HG03558 (cell line): ENCODE data around the gene HIRA.

Experiments used
- ATAC-seq: cut with Tn5 transposase; IDR thresholded peaks from one replicate; pipeline ENCODE4 v1.9.1; 2021; ENCODE audit warnings: moderate number of reproducible peaks; ENCODE audit not compliant: unreplicated experiment; ENCODE audit errors: extremely low read depth

HIRA gene

DNA sequence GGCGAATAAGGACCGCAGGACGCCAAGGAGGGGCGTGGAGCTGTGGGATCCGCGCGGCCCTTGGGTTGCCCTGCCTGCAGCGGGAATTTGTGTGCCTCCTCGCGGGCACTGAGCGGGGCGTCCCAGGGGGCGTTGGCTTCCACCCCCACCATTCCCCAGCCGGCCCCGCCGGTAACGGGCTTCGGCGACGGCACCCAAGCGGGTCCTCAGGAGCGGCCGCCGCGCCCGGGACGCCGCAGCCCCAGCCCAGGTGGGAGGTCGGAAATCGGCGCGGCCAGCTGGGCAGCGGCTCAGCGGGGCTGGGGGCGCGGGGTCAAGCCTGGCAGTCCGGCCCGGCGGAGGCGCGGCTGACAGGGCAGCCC, 140.3 kb downstream of the HIRA start:
- no peak for ATAC-seq

- ATAC-seq = no peak
These were observed 140.9 kb downstream of the HIRA start for GRCh38 chr22:19290400-19291217.

GRCh38 chr22:19289475-19290161, 141.9 kb downstream of the HIRA start:
- ATAC-seq = no peak

DNA sequence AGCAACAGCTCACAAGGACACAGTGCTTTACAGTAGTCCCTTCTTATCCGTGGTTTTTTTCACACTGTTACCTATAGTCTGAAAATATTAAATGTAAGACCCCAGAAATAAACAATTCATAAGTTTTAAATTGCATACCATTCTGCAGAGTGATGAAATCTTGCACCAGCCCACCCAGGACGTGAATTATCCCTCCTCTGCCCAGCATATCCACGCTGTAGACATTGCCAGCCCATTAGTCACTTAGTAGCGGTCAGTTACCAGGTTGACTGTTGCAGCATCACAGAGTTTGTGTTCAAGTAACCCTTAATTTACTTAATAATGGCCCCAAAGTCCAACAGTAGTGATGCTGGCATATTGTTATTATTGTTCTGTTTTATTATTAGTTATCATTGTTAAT, 143.6 kb downstream of the HIRA start:
- no peak for ATAC-seq

DNA sequence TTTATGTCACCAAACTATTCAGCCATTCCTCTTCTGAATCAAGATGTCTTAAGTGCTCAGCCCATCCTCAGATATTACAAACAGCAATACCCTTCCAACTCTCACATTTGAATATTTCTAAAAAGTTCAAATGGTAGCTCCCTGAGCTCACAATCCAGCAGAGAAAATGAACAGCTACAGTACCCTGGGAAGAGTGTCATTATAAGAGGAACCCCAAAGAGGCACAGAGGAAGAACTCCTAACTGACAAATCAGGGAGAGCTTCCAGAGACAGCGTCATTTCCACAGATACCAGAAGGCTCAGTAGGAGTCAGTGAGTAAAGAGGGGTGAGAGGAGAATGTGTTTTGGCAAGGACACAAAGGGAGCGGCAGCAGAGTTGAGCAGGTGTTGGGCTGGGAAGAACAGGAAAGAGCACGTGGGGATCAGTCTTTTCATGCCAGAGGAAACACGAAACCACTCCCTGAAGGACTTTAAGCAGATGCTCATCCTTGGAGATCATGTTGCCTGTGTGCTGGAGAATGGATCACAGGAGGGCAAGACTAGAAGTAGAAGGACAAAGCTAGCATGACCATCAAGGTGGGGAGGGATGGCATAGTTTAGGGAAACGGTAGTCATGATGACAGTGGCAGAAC, 144.3 kb downstream of the HIRA start:
- no peak for ATAC-seq

DNA sequence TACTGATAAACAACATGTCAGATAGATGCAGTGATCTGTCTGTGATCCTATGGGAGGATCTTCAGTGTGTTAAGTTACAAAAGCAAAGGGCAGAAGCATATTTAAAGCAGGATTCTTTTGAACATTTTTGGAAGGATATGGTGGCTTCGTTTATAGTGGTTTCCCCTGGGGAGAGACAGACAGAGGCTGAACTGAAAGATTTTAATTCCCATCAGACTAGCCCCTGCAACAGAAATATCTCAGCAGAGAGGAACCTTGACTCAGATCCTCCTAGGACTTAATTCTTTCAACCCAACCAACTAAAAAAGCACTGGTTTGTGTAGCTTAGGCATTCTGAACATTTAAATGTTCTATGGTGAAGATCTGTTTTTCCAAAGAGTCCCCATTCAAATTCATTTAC, 145.7 kb downstream of the HIRA start:
- ATAC-seq = no peak
